HEK293T (cell line): ENCODE data around the gene NPRL2.

ENCODE experiments used
- CTCF ChIA-PET: fragments of 350-600 bp; formaldehyde crosslinking; extraction: SDS; loops from one replicate; lab custom pipeline; 2021; ENCODE audit warnings: antibody characterized with exemption, inconsistent platforms; lab: Yijun Ruan, JAX
- POLR2A ChIA-PET: fragments of 350-600 bp; formaldehyde crosslinking; extraction: SDS; loops from one replicate; lab custom pipeline; 2020; ENCODE audit warnings: antibody characterized with exemption, inconsistent platforms; lab: Yijun Ruan, JAX
- DNase-seq: peaks from one replicate; pipeline ENCODE4 v3.0.0; 2012; ENCODE audit warnings: mixed read lengths; ENCODE audit errors: extremely low spot score
- ARNT ChIP-seq: fragments of 450-650 bp; IDR thresholded peaks from 2 replicates; pipeline ENCODE4 v1.6.1; 2017; ENCODE audit warnings: mild to moderate bottlenecking
- BHLHE40 ChIP-seq: fragments of 450-650 bp; IDR thresholded peaks from 2 replicates; pipeline ENCODE4 v1.6.1; 2016; ENCODE audit warnings: mild to moderate bottlenecking, moderate library complexity, borderline replicate concordance
- CTBP1 ChIP-seq: fragments of 450-650 bp; IDR thresholded peaks from 2 replicates; pipeline ENCODE4 v1.6.1; 2016; ENCODE audit warnings: borderline replicate concordance
- ELF4 ChIP-seq: fragments of 450-650 bp; IDR thresholded peaks from 2 replicates; pipeline ENCODE4 v1.6.1; 2017; ENCODE audit warnings: antibody characterized with exemption
- FOXA1 ChIP-seq: fragments of 450-650 bp; IDR thresholded peaks from 2 replicates; pipeline ENCODE4 v1.6.1; 2016; ENCODE audit warnings: mild to moderate bottlenecking
- FOXK2 ChIP-seq: fragments of 450-650 bp; IDR thresholded peaks from 2 replicates; pipeline ENCODE4 v1.6.1; 2016; ENCODE audit warnings: mild to moderate bottlenecking
- FOXM1 ChIP-seq: fragments of 450-650 bp; IDR thresholded peaks from 2 replicates; pipeline ENCODE4 v1.6.1; 2017; ENCODE audit warnings: mild to moderate bottlenecking, borderline replicate concordance
- HDGF ChIP-seq: fragments of 450-650 bp; IDR thresholded peaks from 2 replicates; pipeline ENCODE4 v1.6.1; 2017; ENCODE audit warnings: antibody characterized with exemption, borderline replicate concordance
- L3MBTL2 ChIP-seq: fragments of 450-650 bp; conservative IDR thresholded peaks from 2 replicates; pipeline ENCODE4 v1.6.1; 2016; ENCODE audit warnings: mild to moderate bottlenecking
- LEF1 ChIP-seq: fragments of 450-650 bp; IDR thresholded peaks from 2 replicates; pipeline ENCODE4 v1.6.1; 2017; ENCODE audit warnings: mild to moderate bottlenecking, borderline replicate concordance
- NFRKB ChIP-seq: fragments of 450-650 bp; IDR thresholded peaks from 2 replicates; pipeline ENCODE4 v1.6.1; 2016; ENCODE audit warnings: mild to moderate bottlenecking, moderate library complexity
- SP1 ChIP-seq: fragments of 450-650 bp; IDR thresholded peaks from 2 replicates; pipeline ENCODE4 v1.6.1; 2017
- SUZ12 ChIP-seq: fragments of 450-650 bp; IDR thresholded peaks from 2 replicates; pipeline ENCODE4 v1.6.1; 2016; ENCODE audit warnings: mild to moderate bottlenecking
- TARDBP ChIP-seq: fragments of 450-650 bp; IDR thresholded peaks from 2 replicates; pipeline ENCODE4 v1.6.1; 2016
- ZNF384 ChIP-seq: fragments of 450-650 bp; IDR thresholded peaks from 2 replicates; pipeline ENCODE4 v1.6.1; 2016
- TF ChIP-seq, protein P1 (sequence below): fragments of 450-650 bp; IDR thresholded peaks from 2 replicates; pipeline ENCODE4 v1.6.1; 2016

The NPRL2 gene

DNA sequence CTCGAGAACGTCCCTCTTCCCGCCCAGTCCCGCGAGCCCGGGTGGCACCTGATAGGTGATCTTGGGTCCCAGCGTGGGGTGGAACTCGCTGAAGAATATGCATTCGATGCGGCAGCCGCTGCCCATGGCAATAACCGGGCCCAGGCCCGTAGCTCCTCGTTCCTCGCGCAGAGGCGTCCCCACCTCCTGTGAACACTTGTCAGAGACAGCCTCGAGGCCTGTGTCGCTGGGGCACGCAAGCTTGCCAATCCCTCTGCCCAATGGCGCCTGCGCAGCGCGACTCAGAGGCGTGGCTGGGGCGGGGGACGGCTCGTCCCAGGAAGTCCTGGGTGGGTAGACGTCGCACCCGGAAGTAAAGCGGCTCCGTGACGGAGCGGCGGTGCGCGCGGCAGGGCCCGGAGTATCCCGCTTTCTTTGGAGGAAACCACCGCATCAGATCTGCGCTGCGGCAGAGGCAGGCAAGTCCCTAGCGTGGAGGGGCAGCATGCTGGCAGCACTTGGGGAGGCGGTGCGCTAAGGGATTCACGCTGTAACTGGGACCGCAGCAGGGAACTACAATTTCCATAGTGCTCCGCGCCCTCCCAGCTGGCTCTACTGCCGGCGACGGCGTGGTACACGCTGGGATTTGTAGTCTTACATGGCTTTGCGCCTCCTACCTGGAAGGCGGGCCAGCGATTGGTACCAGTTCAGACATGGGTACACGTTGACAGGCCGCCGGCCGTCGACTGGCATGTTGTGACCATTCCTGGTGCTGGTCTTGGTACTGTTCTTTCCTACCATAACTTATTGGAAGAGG lies at the start of gene NPRL2, which contains the start of gene CYB561D2:
NPRL2 (minus strand) TSS at position 249 of the 796 bp plus-strand sequence; CDS start at position 126, 123 bp downstream.
CYB561D2 (plus strand) TSS at position 336 of the 796 bp plus-strand sequence. CDS start 572 bp downstream, outside the sequence.
- ChIA-PET POLR2A (interaction anchor here (0.7 to 8.2 kb wide), 15 partner anchors 9 to 261 kb away, joined by 3 to 119 read pairs (median 4); partner anchors contain the start of genes CISH, HEMK1, SLC38A3 and TMEM115), CTCF (interaction anchor here (1.3 to 1.4 kb wide), 2 partner anchors 14 to 192 kb away, joined by 4 read pairs; no protein-coding TSS in a partner anchor)
- peak; percentile 96 for DNase-seq
- TF ChIP-seq ARNT, result no peak
- TF ChIP-seq ELF4, result peak; percentile 99
- no peak for TF ChIP-seq TARDBP
- no peak for TF ChIP-seq BHLHE40
- TF ChIP-seq FOXK2, result no peak
- no peak for TF ChIP-seq SP1
- peak; percentile 86 for TF ChIP-seq HDGF
- TF ChIP-seq FOXA1, result no peak
- TF ChIP-seq NFRKB, result no peak
- TF ChIP-seq SUZ12, result no peak; the same call in none of the 2 replicates
- no peak for TF ChIP-seq ZNF384
- peak; percentile 99 for TF ChIP-seq L3MBTL2
- TF ChIP-seq CTBP1, result no peak
- TF ChIP-seq LEF1, result no peak
- no peak for TF ChIP-seq FOXM1
- TF ChIP-seq, protein P1, sequence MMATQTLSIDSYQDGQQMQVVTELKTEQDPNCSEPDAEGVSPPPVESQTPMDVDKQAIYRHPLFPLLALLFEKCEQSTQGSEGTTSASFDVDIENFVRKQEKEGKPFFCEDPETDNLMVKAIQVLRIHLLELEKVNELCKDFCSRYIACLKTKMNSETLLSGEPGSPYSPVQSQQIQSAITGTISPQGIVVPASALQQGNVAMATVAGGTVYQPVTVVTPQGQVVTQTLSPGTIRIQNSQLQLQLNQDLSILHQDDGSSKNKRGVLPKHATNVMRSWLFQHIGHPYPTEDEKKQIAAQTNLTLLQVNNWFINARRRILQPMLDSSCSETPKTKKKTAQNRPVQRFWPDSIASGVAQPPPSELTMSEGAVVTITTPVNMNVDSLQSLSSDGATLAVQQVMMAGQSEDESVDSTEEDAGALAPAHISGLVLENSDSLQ, result peak; percentile 37; the same call in 1 of the 2 replicates

DNA sequence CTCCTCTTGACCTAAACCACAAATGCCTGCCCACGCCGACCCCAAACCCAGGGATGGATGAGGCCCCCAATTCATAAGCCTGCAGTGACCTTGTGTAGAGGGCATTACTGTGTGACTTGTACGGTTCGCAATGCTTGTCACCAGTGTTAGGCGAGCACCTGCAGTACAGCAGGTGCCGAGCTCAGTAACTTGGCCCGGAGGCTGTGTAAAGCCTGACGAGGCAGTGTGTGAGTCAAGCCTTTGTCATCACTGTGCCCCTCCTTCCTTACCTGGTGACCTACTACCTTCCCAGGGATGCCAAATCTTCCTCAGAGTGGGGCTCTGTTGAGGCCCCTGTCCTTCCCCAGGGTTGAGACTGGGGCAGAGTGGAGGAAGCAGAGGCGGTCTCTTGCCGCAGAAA lies 45.9 kb upstream of the NPRL2 start:
- no peak for DNase-seq
- ChIA-PET CTCF (no interaction called here), POLR2A (interaction anchor here (1.7 kb wide), 1 partner anchor 59 kb away, joined by 5 read pairs; no protein-coding TSS in a partner anchor)
- TF ChIP-seq SP1 (no peak), TARDBP (no peak), FOXM1 (no peak), LEF1 (no peak), HDGF (no peak), BHLHE40 (no peak), CTBP1 (no peak), FOXK2 (no peak), ARNT (no peak), L3MBTL2 (no peak), NFRKB (no peak), ELF4 (no peak), SUZ12 (no peak), FOXA1 (no peak)
- TF ChIP-seq, protein P1, result no peak

DNA sequence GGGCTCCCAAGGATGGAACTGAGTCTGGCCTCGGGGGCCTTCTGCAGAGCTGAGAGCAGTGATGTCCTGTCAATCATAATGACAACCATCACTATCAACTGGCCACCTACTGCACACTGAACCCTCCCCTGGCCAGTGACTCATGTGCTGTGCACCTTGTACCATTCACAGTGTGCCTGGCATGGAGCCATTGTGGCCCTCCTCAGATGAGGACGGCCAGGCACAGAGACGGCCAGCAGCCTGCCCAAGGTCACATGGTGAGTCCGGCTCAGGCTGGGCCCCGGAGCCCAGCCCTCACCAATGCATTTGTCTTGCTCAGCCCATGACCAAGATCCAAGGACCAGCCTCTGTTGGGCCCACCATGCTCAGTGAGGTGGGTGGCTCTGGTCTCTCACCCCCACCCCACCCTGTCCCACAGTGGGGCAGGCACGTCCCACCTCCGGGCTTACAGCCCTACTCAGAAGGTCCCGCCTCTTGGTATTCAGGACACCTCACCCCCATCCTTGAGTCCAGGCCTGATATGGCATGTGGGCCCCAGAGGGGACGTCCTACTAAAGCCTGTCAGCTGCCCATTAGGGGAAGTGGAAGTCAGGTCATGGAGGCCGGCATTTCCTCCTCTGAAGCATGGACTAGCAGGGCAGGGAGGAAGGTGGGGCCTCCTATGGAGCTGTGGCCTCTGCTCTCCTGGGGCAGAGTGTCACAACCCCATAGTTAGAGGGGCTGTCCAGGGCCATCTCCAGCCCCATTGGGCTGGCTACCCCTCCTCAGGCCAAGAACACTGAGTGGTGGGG lies 44.7 kb upstream of the NPRL2 start:
- TF ChIP-seq ZNF384, result no peak
- no peak for TF ChIP-seq L3MBTL2
- no peak for TF ChIP-seq FOXM1
- TF ChIP-seq FOXA1, result no peak
- no peak for TF ChIP-seq BHLHE40
- TF ChIP-seq, protein P1, result no peak; the same call in 1 of the 2 replicates
- no peak for TF ChIP-seq NFRKB
- TF ChIP-seq HDGF, result no peak
- TF ChIP-seq FOXK2, result no peak
- TF ChIP-seq TARDBP, result no peak
- ChIA-PET CTCF (no interaction called here), POLR2A (no interaction called here)
- DNase-seq, result no peak

DNA sequence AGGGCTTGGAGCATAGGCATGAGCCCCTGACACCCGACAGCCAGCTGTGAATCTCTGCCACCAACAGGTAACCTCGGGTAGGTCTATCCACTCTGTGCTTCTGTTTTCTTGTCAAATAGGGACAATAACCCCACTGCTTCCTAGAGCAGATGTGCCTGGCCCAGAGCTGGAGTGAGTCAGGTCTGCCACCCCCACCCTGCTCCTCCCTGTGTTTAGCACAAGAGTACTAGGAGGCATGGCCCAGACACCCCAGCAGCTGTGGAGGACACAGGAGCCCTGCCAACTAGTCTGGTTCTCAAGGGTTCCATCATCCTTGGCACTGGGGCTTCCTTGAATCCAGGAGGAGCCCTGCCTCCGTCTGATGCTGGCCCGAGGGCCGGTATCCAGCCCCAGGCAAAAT lies 42.5 kb upstream of the NPRL2 start:
- POLR2A ChIA-PET, result interaction anchor here (1.0 kb wide), 1 partner anchor 56 kb away, joined by 4 read pairs; no protein-coding TSS in a partner anchor
- CTCF ChIA-PET, result no interaction called here
- TF ChIP-seq SP1 (no peak), ARNT (no peak), TARDBP (no peak), ELF4 (no peak), L3MBTL2 (no peak), BHLHE40 (no peak), NFRKB (no peak), FOXM1 (no peak), HDGF (no peak), FOXA1 (no peak), ZNF384 (no peak), SUZ12 (no peak), CTBP1 (no peak), FOXK2 (no peak), LEF1 (no peak)
- TF ChIP-seq, protein P1, result no peak
- no peak for DNase-seq
